Measurements from ENCODE around the gene TDRD5. TPM values are rescaled to one million over a fixed set of nuclear protein-coding genes. Genes with fewer than 3 reads are reported as not detected.

The TDRD5 gene
- total and polyA plus RNA-seq, 4 donors, result 0.08 to 0.36 TPM; not detected in 2

- H3K27me3 ChIP-seq (ENCODE audit: control insufficient read depth in 1 of 2, insufficient read depth in 2 of 2, low read length in 1 of 2), result no peaks in the 10 kb centered on the region
These were observed 961 bp upstream of the TDRD5 start for GRCh38 chr1:179590671-179591070.

GRCh38 chr1:179591253-179591591 is 410 bp upstream of the TDRD5 start:
- Histone ChIP-seq H3K27me3 (ENCODE audit: control insufficient read depth in 1 of 2, insufficient read depth in 2 of 2, low read length in 1 of 2) (no peaks in the 10 kb centered on the region), H3K4me3 (ENCODE audit: low read length in 2 of 2) (no peak overlapping the region), H3K36me3 (ENCODE audit: control insufficient read depth in 1 of 2, insufficient read depth in 2 of 2, low read length in 1 of 2) (no peaks in the 10 kb centered on the region), H3K27ac (ENCODE audit: low read depth in 1 of 2, low read length in 2 of 2) (no peak overlapping the region), H3K4me1 (ENCODE audit: control insufficient read depth in 1 of 2, insufficient read depth in 2 of 2, low read length in 2 of 2) (no peaks in the 10 kb centered on the region), H3K9me3 (ENCODE audit: control insufficient read depth, low read length) (no peaks in the 10 kb centered on the region)
- intact Hi-C loops (cut with DNase I), result no loop called here
- no peak for ATAC-seq (ENCODE audit: low FRiP score)
- 31 to 41% methylated on average over 7 of the region's 7 CpGs for WGBS, 2 donors
- DNase-seq, result no peak

More at GRCh38 chr1:179590671-179591070, 961 bp upstream of the TDRD5 start:
- no peaks in the 10 kb centered on the region for H3K4me1 ChIP-seq (ENCODE audit: control insufficient read depth in 1 of 2, insufficient read depth in 2 of 2, low read length in 2 of 2)
- H3K9me3 ChIP-seq (ENCODE audit: control insufficient read depth, low read length), result no peaks in the 10 kb centered on the region
- WGBS, 2 donors, result 92 to 93% methylated on average over 11 of the region's 11 CpGs
- H3K4me3 ChIP-seq (ENCODE audit: low read length in 2 of 2), result no peak overlapping the region
- no peaks in the 10 kb centered on the region for H3K36me3 ChIP-seq (ENCODE audit: control insufficient read depth in 1 of 2, insufficient read depth in 2 of 2, low read length in 1 of 2)
- no peak overlapping the region for H3K27ac ChIP-seq (ENCODE audit: low read depth in 1 of 2, low read length in 2 of 2)
- no peak for DNase-seq
- intact Hi-C loops (cut with DNase I), result no loop called here
- ATAC-seq (ENCODE audit: low FRiP score), result no peak

GRCh38 chr1:179598631-179599030 is 7.0 kb downstream of the TDRD5 start:
- no peaks in the 10 kb centered on the region for H3K4me1 ChIP-seq (ENCODE audit: control insufficient read depth in 1 of 2, insufficient read depth in 2 of 2, low read length in 2 of 2)
- no peak overlapping the region for H3K4me3 ChIP-seq (ENCODE audit: low read length in 2 of 2)
- H3K9me3 ChIP-seq (ENCODE audit: control insufficient read depth, low read length), result no peaks in the 10 kb centered on the region
- DNase-seq (no peak), ATAC-seq (ENCODE audit: low FRiP score) (no peak)
- intact Hi-C loops (cut with DNase I), result no loop called here
- H3K36me3 ChIP-seq (ENCODE audit: control insufficient read depth in 1 of 2, insufficient read depth in 2 of 2, low read length in 1 of 2), result no peaks in the 10 kb centered on the region
- no peak overlapping the region for H3K27ac ChIP-seq (ENCODE audit: low read depth in 1 of 2, low read length in 2 of 2)
- WGBS, 2 donors, result 80 to 86% methylated on average over 1 of the region's 1 CpG
- H3K27me3 ChIP-seq (ENCODE audit: control insufficient read depth in 1 of 2, insufficient read depth in 2 of 2, low read length in 1 of 2), result no peaks in the 10 kb centered on the region

GRCh38 chr1:179599623-179600249 is 8.1 kb downstream of the TDRD5 start:
- intact Hi-C loops (cut with DNase I), result no loop called here
- H3K36me3 ChIP-seq (ENCODE audit: control insufficient read depth in 1 of 2, insufficient read depth in 2 of 2, low read length in 1 of 2), result no peaks in the 10 kb centered on the region
- ATAC-seq (ENCODE audit: low FRiP score) (no peak), DNase-seq (no peak)
- H3K4me1 ChIP-seq (ENCODE audit: control insufficient read depth in 1 of 2, insufficient read depth in 2 of 2, low read length in 2 of 2), result no peaks in the 10 kb centered on the region
- H3K9me3 ChIP-seq (ENCODE audit: control insufficient read depth, low read length), result no peaks in the 10 kb centered on the region
- H3K27ac ChIP-seq (ENCODE audit: low read depth in 1 of 2, low read length in 2 of 2), result no peak overlapping the region
- H3K27me3 ChIP-seq (ENCODE audit: control insufficient read depth in 1 of 2, insufficient read depth in 2 of 2, low read length in 1 of 2), result no peaks in the 10 kb centered on the region
- no peak overlapping the region for H3K4me3 ChIP-seq (ENCODE audit: low read length in 2 of 2)

- 62 to 83% methylated on average over 1 of the region's 1 CpG for WGBS, 2 donors
- H3K27ac ChIP-seq (ENCODE audit: low read depth in 1 of 2, low read length in 2 of 2), result no peak overlapping the region
- H3K4me1 ChIP-seq (ENCODE audit: control insufficient read depth in 1 of 2, insufficient read depth in 2 of 2, low read length in 2 of 2), result no peaks in the 10 kb centered on the region
- H3K4me3 ChIP-seq (ENCODE audit: low read length in 2 of 2), result no peak overlapping the region
- ATAC-seq (ENCODE audit: low FRiP score) (no peak), DNase-seq (no peak)
- no peaks in the 10 kb centered on the region for H3K36me3 ChIP-seq (ENCODE audit: control insufficient read depth in 1 of 2, insufficient read depth in 2 of 2, low read length in 1 of 2)
- H3K9me3 ChIP-seq (ENCODE audit: control insufficient read depth, low read length), result no peaks in the 10 kb centered on the region
- intact Hi-C loops (cut with DNase I), result no loop called here
- H3K27me3 ChIP-seq (ENCODE audit: control insufficient read depth in 1 of 2, insufficient read depth in 2 of 2, low read length in 1 of 2), result no peaks in the 10 kb centered on the region
These were observed 9.5 kb downstream of the TDRD5 start for GRCh38 chr1:179601093-179601492.

- H3K9me3 ChIP-seq (ENCODE audit: control insufficient read depth, low read length), result no peaks in the 10 kb centered on the region
- no peaks in the 10 kb centered on the region for H3K4me1 ChIP-seq (ENCODE audit: control insufficient read depth in 1 of 2, insufficient read depth in 2 of 2, low read length in 2 of 2)
- no peak for ATAC-seq (ENCODE audit: low FRiP score)
- no peaks in the 10 kb centered on the region for H3K36me3 ChIP-seq (ENCODE audit: control insufficient read depth in 1 of 2, insufficient read depth in 2 of 2, low read length in 1 of 2)
- H3K4me3 ChIP-seq (ENCODE audit: low read length in 2 of 2), result no peak overlapping the region
- intact Hi-C loops (cut with DNase I), result no loop called here
- no peaks in the 10 kb centered on the region for H3K27me3 ChIP-seq (ENCODE audit: control insufficient read depth in 1 of 2, insufficient read depth in 2 of 2, low read length in 1 of 2)
- 70 to 75% methylated on average over 3 of the region's 3 CpGs for whole genome bisulfite sequencing, 2 donors
- DNase-seq, result no peak
- no peak overlapping the region for H3K27ac ChIP-seq (ENCODE audit: low read depth in 1 of 2, low read length in 2 of 2)
These were observed 20.7 kb downstream of the TDRD5 start for GRCh38 chr1:179612361-179612760.

GRCh38 chr1:179630719-179631118 is 39.1 kb downstream of the TDRD5 start:
- WGBS, 2 donors, result 83 to 90% methylated on average over 2 of the region's 2 CpGs
- Histone ChIP-seq H3K9me3 (ENCODE audit: control insufficient read depth, low read length) (no peaks in the 10 kb centered on the region), H3K27me3 (ENCODE audit: control insufficient read depth in 1 of 2, insufficient read depth in 2 of 2, low read length in 1 of 2) (no peaks in the 10 kb centered on the region), H3K4me1 (ENCODE audit: control insufficient read depth in 1 of 2, insufficient read depth in 2 of 2, low read length in 2 of 2) (no peaks in the 10 kb centered on the region), H3K27ac (ENCODE audit: low read depth in 1 of 2, low read length in 2 of 2) (no peak overlapping the region), H3K36me3 (ENCODE audit: control insufficient read depth in 1 of 2, insufficient read depth in 2 of 2, low read length in 1 of 2) (no peaks in the 10 kb centered on the region), H3K4me3 (ENCODE audit: low read length in 2 of 2) (no peak overlapping the region)
- no peak for DNase-seq
- no peak for ATAC-seq (ENCODE audit: low FRiP score)
- intact Hi-C loops (cut with DNase I), result no loop called here

GRCh38 chr1:179632868-179633267 is 41.2 kb downstream of the TDRD5 start:
- Histone ChIP-seq H3K27ac (ENCODE audit: low read depth in 1 of 2, low read length in 2 of 2) (no peak overlapping the region), H3K27me3 (ENCODE audit: control insufficient read depth in 1 of 2, insufficient read depth in 2 of 2, low read length in 1 of 2) (no peaks in the 10 kb centered on the region), H3K4me1 (ENCODE audit: control insufficient read depth in 1 of 2, insufficient read depth in 2 of 2, low read length in 2 of 2) (no peaks in the 10 kb centered on the region), H3K36me3 (ENCODE audit: control insufficient read depth in 1 of 2, insufficient read depth in 2 of 2, low read length in 1 of 2) (no peaks in the 10 kb centered on the region), H3K4me3 (ENCODE audit: low read length in 2 of 2) (no peak overlapping the region), H3K9me3 (ENCODE audit: control insufficient read depth, low read length) (no peaks in the 10 kb centered on the region)
- ATAC-seq (ENCODE audit: low FRiP score) (no peak), DNase-seq (no peak)
- intact Hi-C loops (cut with DNase I), result no loop called here

GRCh38 chr1:179637211-179637860 is 45.7 kb downstream of the TDRD5 start:
- Histone ChIP-seq H3K4me1 (ENCODE audit: control insufficient read depth in 1 of 2, insufficient read depth in 2 of 2, low read length in 2 of 2) (no peaks in the 10 kb centered on the region), H3K9me3 (ENCODE audit: control insufficient read depth, low read length) (no peaks in the 10 kb centered on the region), H3K27me3 (ENCODE audit: control insufficient read depth in 1 of 2, insufficient read depth in 2 of 2, low read length in 1 of 2) (no peaks in the 10 kb centered on the region), H3K27ac (ENCODE audit: low read depth in 1 of 2, low read length in 2 of 2) (no peak overlapping the region), H3K4me3 (ENCODE audit: low read length in 2 of 2) (no peak overlapping the region), H3K36me3 (ENCODE audit: control insufficient read depth in 1 of 2, insufficient read depth in 2 of 2, low read length in 1 of 2) (no peaks in the 10 kb centered on the region)
- DNase-seq (no peak), ATAC-seq (ENCODE audit: low FRiP score) (no peak)
- intact Hi-C loops (cut with DNase I), result no loop called here
- 64 to 76% methylated on average over 5 of the region's 5 CpGs for WGBS, 2 donors

Measured in aorta (tissue), 5 donors.